ENCODE measurements around the gene LGMN. TPM values are rescaled to one million over a fixed set of nuclear protein-coding genes. Genes with fewer than 3 reads are reported as not detected.
"Not testable (repeated sequence)": the region's sequence is repeated elsewhere in the genome, so short reads cannot be mapped to it uniquely, and the experiment has no call there.

LGMN gene
- 3.3 and 3.8 TPM in 2 replicates for total RNA-seq (2014; rRNA removed)
- 5.5 TPM for polyA plus RNA-seq (2012)

DNA sequence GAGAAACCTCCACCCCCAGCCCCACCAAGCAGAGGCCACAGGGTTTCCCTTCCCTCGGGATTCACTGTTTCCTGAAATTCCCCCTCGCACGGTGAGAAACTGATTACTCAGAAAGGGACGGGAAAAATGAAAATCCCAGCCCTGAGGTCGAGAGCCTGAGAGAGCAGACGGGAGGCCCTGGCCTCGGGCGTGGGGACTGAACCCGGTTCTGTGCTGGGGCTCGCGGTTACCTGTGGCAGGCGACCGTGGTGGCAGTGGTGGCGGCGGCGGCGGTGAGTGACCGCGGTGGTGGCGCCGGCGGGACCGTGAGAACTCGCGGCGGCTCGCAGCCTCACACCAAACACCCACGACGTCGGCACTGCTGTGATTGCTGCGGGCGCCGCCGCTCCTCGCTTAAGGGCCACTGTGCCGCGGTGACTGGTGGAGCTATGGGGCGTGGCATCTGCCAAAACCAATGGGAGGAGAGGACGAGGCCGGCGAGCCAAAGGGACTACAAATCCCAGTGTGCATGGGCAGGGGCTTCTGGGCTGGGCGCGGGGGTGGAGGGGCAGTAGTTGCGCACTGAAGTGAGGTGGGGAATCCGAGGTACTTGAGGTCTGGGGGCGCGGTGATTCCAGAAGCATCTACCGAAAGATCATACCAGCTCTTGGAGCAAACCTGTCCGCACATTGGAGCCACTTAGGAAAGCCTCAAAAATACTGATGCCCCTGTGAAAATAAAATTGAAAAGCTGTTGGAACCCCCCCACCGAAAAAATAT, at the start of gene LGMN:
TSS of gene LGMN (minus strand) at position 369 of the 758 bp plus-strand sequence. CDS start 15,841 bp downstream, outside the sequence.
- peak; percentile 63 for DNase-seq (ENCODE audit: low read depth)

DNA sequence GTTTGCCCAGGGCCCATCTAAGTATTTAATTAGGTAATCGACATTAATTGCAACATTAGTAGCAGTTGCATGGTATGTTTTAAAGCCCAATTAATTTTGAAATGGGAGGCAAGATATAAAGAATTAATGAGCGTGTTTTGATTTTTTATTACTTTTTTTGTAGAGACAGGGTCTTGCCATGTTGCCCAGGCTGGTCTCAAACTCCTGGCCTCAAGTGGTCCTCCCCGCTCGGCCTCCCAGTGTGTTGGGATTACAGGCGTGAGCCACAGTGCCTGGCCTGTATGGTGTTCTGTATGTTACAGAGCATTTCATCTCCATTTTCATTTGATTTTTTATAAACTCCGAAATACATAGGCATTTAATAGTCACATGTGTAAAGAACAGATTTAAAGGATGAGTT, 46.5 kb upstream of the LGMN start:
- no peak for DNase-seq (ENCODE audit: low read depth)

DNA sequence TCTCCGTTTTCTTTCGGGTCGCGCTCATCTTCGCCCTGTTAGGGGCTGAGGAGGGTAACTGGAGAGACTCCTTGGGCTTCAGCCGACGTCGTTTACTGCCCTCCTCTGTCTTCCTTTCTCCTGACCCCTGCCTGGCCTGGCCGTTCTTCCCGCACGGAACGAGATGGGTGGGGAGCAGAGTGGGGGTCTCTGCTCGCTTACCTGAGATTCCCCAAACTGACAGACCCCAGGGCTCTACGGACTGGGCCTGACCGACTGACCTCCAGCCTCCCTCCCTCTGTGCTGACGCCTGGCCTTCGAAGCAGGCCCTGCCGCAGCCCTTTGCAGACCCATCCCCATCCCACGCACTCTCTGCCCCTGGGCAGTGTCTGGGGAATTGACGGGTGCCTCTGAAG, 46.1 kb upstream of the LGMN start:
- DNase-seq (ENCODE audit: low read depth): no peak

DNA sequence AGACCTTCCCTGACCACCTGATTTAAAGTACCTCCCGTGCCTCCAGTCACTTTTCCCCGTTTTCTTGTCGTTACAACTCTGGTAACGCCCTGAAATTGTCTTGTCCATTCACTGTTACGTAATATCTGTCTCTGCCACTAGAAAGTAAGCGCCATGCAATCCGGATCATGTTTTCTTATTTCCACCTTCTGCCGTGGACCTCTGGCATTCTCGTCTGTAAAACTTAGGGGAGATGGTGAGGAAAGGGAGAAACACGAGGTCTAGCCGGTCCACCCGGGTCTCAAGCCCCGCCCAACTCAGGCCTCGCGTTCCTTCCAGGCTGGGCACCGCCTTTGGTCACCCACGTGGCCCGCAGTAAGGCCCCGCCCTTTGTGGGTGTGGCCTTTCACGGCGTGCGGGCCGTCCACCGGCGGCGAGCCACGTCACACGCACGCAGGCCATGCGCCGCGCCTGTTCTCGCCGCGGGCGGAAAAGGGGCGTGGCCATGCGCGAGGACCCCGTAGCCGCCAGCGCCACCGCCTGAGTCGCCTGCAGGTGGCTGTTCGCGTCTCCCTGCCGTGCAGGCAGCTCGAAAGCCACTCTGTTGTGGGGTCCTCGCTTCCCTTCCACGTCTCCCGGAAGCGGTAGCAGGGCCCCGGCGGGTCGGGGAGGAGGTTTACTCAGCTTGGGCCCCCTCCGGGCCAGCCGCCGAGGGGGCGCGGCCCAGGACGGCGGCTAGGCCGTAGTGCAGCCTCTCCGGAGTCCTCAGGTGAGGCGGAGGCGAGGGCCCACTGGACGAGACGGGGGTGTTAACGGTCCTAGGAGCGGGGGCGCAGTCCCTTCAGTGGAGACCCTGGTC, 45.5 kb upstream of the LGMN start, which contains the start of gene GOLGA5:
TSS of gene GOLGA5 (plus strand) at position 597 of the 838 bp plus-strand sequence. CDS start 3,133 bp downstream, outside the sequence.
- peak; percentile 94 for DNase-seq (ENCODE audit: low read depth)

DNA sequence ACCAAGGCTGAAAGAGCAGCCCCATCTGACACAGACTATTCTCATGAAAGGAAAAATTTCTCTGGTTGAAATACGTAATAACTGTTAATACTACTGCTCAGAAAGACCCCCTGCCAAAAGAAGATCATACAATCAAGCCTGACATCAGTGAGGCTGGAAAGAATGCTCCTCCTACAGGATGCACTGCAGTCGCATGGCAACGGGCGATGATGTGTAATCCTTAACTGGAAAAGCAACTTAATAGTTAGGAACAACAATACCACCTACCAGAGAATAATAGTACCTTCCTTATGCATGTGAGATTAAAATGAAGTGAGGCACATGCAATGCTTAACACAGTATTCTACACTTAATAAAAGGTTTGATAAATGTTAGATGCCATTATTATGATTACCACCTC, 44.5 kb upstream of the LGMN start:
- no peak for DNase-seq (ENCODE audit: low read depth)

DNA sequence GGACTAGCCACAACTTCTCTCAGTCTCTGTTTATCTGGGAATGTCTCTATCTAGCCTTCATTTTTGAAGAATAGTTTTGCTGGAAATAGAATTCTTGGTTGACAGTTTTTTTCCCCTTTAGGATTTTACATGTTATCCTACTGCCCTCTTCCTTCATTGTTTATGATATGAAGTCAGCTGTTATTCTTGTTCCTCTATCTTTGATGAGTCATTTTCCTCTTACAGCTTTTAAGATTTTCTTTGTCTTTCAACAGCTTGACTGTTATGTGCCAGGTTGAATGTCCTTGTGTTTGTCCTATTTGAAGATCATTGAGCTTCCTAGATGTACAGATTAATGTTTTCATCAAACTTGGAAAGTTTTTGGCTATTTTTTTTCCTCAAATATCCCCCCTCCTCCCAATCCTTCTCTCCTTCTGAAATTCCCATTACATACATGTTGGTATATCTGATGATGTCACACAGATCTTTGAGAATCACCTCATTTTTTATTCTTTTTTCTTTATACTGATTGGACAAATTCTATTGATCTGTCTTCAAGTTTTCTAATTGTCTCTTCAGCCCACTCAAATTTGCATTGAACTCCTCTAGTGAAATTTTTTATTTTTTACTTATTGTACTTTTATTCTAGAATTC, 41.1 kb upstream of the LGMN start:
- DNase-seq (ENCODE audit: low read depth): no peak

DNA sequence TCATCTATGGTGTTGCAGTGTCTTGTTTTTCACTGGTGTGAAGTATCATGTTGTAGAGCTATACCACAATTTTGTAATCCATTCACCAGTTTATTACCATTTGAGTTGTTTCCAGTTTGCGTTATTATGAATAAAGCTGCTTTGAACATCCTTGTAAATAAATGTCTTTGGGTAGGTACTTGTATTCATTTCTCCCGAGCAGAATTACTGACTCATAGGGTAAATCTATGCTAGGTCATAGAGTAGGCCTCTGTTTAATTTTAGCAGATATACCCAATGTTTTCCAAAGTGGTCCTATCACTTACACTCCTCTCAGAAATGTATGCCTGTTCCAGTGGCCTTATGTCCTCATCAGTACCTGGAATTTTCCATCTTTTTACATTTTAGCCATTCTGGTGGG, 39.1 kb upstream of the LGMN start:
- DNase-seq (ENCODE audit: low read depth): no peak

DNA sequence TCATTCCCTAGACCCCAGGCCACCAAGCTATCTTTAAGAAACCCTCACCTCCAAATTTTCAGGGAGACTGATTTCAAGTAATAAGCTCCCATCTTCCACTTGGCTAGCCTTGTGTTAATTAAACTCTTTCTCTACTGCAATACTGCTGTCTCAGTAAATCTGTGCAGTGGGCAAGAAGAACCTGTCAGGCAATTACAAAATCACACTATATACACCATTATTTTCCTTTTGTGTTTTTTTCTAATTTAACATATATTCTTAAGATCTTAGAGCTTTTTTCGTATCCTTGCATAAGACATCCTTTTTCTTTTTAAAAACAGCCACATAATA, 38.0 kb upstream of the LGMN start:
- DNase-seq (ENCODE audit: low read depth): no peak

DNA sequence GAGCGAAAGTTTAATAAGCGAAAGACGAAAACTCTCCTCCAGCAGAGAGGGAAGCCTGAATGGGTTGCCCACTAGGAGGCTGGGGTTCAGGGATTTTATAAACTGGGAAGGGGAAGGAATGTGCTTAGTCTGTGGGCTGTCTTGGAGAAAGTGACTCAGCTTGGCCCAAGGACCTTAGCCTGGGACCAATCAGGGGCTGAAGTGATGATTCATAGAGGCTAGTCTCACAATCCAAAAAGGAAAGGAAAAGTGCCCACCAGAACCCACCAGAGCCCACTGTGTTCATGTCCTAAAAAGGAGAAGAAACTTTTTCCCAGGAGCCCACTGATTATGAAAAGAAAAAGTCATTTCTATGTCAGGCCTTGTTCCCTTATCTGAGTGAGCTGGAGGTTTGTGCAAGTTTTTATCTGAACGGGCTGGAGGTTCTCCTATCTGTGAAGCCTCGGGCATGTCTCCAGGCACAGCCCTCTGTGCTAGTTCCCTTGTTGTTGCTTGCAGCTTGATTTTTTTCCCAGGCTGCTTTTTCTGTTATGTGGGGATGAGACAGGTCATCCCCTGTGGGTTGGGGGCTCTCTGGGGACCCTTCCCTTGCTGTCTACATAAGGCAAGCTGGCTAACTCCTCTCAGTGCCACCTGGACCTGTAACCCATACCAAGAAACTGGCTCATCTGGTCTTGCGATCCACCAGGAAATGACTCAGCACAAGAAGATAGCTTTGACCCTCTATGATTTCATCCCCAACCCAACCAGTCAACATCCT, 37.4 kb upstream of the LGMN start:
- peak; percentile 50 for DNase-seq (ENCODE audit: low read depth)

DNA sequence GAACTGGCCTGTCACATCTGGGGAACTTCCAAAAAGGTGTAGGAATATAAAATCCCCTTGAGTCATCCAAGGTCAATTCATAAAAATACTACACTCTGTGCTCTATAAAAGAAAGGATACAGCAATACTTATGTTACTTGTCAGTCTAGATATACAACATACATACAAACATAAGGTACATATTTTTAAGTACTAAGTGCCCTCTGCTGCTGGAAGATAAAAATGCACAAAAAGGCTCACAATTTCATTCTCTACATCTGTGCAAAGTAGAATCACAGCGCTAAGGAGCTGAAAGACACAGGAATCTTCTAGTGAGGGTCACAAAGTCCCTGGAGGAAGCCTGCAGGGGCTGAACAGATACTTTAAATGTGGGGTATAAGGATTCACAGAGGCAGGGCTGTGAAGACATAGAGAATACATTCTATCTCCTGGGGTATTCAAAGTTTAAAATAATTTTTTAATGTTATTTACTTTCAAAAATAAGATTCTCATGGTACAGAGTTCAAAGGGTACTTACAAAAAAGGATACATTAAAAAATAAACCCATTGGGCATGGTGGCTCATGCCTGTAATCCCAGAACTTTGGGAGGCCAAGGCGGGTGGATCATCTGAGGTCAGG, 35.5 kb upstream of the LGMN start:
- DNase-seq (ENCODE audit: low read depth): peak; percentile 56

DNA sequence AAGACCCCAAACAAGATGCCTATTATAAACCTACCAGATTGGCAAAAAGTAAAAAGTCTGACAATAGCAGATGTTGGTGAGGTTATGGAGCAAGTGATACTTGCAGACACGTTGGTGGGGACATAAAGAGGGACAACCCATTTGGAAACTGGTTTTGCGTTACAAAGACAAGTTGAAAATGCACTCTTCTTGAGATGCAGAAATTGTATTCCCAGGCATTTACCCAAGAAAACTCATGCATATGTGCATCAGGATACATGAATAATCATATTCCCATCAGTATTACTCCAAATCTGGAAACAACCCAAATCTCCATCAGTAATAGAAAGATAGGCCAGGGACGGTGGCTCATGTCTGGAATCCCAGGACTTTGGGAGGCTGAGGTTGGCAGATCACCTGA, 32.9 kb upstream of the LGMN start:
- DNase-seq (ENCODE audit: low read depth): no peak

DNA sequence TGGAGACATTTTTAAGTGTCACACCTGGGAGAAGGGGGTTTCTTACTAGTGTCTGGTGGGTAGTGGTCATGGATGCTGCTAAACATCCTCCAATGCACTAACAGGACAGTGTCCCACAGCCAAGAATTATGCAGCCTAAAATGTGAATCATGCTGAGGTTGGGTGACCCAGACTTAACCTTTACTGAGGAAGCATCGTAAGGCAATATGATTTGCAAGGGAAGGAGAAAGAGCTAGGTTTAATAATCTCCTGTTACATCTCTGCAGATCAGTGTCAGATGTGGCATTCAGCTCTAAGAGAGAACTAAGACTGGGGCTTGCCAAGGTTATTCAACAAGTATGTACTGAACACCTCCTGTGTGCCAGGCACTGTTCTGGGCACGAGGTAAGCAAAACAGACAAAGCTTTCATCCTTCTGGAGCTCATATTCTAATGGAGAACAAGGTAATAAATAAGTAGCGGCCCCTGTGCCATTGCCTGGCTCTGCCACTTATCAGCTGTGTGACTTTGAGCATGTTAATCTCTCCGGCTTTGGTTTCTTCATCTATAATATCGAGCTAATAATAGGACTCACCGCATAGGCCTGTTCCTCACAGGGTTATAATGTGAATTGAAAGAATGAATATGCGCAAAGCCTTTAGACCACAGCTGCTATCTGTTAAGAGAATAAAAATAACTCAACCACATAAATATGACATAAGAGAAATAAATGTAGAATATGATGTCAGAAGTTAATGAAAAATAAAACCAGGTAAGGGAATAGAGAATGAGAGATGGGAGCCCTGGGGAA, 32.2 kb upstream of the LGMN start:
- DNase-seq (ENCODE audit: low read depth): peak; percentile 52

DNA sequence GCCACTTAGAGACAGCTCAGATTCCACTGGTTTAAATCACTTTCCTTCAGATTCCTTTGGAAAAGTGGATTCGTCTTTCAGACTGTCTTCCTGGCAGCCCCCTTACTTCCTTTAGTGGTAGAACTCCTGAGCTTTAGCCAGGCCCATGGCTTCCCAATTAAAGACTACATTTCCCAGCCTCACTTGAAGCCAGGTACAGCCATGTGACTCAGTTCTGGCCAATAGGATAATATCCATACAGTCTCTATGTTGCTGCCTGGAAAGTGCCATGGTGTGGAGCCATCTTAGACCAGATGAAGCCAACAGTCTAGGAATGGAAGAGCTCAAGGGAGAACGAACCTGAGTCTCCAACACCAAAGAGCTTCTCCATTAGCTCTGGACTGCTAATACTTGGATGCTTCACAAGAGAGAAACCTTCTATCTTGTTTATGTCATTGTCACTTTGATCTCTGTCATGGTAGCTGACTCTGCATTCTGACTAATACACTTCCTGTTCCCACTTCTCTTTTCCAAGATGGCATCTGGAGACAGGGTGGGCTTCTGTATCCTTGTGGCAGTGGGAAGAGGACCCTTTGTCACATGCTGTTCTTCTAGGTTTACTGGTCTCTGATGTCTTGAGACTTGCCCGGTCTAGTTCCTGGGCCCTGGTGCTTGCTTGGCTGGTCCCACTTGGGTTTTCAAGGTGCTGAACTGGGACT, 30.6 kb upstream of the LGMN start:
- DNase-seq (ENCODE audit: low read depth): not testable (repeated sequence)

DNA sequence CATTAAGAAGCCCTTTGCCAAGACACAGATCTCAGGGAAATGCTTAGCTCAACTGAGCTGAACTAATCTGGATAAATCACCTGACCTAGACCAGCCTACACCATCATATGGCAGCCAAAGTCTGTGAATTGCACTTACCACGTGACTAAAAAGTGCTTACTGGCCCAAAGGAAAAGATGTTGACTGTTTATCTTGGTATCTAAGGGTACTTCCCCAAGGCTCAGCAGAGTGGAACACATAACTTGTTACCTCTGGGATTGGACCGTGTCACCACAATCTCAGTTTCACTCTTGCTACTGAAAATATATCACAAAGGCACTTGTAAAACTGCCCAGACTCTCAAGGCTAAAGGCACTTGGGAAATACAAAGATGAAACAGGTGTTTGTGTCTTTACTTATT, 26.9 kb upstream of the LGMN start:
- DNase-seq (ENCODE audit: low read depth): not testable (repeated sequence)

DNA sequence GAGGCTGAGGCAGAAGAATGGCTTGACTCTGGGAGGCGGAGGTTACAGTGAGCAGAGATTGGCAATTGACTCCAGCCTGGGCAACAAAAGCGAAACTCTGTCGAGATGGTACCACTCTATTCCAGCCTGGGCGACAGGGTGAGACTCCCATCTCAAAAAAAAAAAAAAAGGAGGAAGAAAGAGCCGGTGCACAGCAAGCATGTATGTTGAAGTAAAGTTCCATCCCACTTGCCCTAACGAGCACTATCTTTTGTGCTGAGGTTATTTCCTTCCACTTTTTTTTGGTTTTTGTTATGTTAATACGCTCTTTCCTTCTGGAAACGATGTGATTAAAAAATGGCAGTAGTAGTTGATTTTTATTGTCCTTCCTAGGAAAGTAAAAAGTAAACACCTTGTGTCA, 26.1 kb upstream of the LGMN start:
- DNase-seq (ENCODE audit: low read depth): no peak

DNA sequence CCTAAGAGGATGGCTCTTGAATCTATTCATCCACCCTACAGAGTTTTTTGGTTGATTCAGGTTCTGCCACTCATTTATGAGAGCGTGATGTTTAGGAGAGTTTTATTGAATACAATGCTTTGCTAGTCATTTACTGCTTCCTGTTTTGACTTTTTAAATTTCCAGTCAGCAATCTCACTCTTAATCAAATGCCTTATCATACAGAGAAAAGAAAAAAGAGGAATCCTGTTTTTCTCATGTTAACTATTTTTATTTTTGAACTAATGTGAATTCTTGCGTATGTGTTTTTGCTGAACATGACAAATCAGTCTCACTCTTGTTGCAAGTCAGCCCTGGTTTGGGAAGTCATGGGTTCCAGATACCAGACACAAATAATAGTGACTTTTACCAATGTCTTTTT, 22.1 kb upstream of the LGMN start:
- no peak for DNase-seq (ENCODE audit: low read depth)

DNA sequence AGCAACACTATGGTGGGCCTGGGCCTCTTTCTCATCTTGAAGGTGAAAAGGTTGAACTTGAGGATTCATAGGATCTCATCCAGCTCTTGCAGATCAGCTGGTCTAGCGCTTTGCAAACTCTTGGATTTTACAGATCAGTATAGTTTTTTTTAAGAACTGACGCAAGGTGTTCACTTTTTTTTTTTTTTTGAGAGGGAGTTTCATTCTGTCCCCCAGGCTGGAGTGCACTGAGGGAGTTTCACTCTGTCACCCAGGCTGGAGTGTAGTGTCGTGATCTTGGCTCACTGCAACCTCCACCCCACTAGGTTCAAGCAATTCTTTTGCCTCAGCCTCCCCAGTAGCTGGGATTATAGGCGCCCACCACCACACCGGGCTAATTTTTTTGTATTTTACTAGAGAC, 20.4 kb upstream of the LGMN start:
- DNase-seq (ENCODE audit: low read depth): no peak

DNA sequence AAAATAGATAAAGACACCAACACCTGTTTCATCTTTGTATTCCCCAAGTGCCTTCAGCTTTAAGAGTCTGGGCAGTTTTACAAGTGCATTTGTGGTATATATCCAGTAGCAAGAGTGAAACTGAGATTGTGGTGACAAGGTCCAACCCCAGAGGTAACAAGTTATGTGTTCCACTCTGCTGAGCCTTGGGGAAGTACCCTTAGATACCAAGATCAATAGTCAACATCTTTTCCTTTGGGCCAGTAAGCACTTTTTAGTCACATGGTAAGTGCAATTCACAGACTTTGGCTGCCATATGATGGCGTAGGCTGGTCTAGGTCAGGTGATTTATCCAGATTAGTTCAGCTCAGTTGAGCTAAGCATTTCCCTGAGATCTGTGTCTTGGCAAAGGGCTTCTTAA, 19.8 kb upstream of the LGMN start:
- not testable (repeated sequence) for DNase-seq (ENCODE audit: low read depth)
